T-cell (primary cell): ENCODE measurements around the gene CHRNB2. TPM values are rescaled to one million over a fixed set of nuclear protein-coding genes. Genes with fewer than 3 reads are reported as not detected.

Experiments
- ATAC-seq, 4 experiments: fragments of 200-7000 bp in 3 of 4; fragments of 150-1000 bp in 1 of 4; cut with Tn5 transposase; replicated peaks in 1 of 4; 1 replicate in 3 of 4; 2 replicates in 1 of 4; pipeline ENCODE4 v1.10.0; 2021; ENCODE audit warnings: moderate library complexity in 3 of 4, mild to moderate bottlenecking in 2 of 4, moderate number of reproducible peaks in 1 of 4
- CTCF ChIA-PET, 2 donors: fragments of 300-600 bp; sonication (Branson Sonifier 250); formaldehyde crosslinking; loops; one replicate each; lab custom pipeline; 2022; ENCODE audit warnings: antibody characterized with exemption in 2 of 2; lab: Charles Lee
- POLR2A ChIA-PET, 2 donors: fragments of 300-600 bp; sonication (Branson Sonifier 250); formaldehyde crosslinking; loops; one replicate each; lab custom pipeline; 2022; ENCODE audit warnings: antibody characterized with exemption in 2 of 2; lab: Charles Lee
- DNase-seq, 35 experiments: peaks; one replicate each; pipeline versions ENCODE4 v3.0.0 to v3.0.0-alpha.2; 2013 to 2023
- H3K27ac ChIP-seq: one replicate; pipeline ENCODE4 v1.5.1; 2013; ENCODE audit warnings: low read length
- H3K27me3 ChIP-seq, 2 experiments: replicated peaks in 1 of 2; 1 replicate in 1 of 2; 2 replicates in 1 of 2; pipeline versions ENCODE4 v1.6.1 to v1.7.0; 2013; ENCODE audit warnings: low read length in 1 of 2, mixed read lengths in 1 of 2; ENCODE audit not compliant: control insufficient read depth in 2 of 2, insufficient read depth in 2 of 2; ENCODE audit errors: extremely low read depth in 1 of 2
- H3K36me3 ChIP-seq, 2 donors: 1 replicate in 1 of 2; 2 replicates in 1 of 2; pipeline versions ENCODE4 v1.6.1 to v1.7.0; 2013; ENCODE audit warnings: low read length in 1 of 2; ENCODE audit not compliant: control insufficient read depth in 2 of 2, insufficient read depth in 1 of 2; ENCODE audit errors: extremely low read depth in 1 of 2
- H3K4me1 ChIP-seq, 2 experiments: 1 replicate in 1 of 2; 2 replicates in 1 of 2; pipeline versions ENCODE4 v1.6.1 to v1.7.0; 2013; ENCODE audit warnings: low read length in 2 of 2, mixed read lengths in 1 of 2; ENCODE audit not compliant: insufficient read depth in 2 of 2, control insufficient read depth in 1 of 2; ENCODE audit errors: extremely low read depth in 1 of 2
- H3K4me3 ChIP-seq, 2 donors: 1 replicate in 1 of 2; 2 replicates in 1 of 2; pipeline versions ENCODE4 v1.5.1 to v1.7.0; 2013; ENCODE audit warnings: mild to moderate bottlenecking in 2 of 2, low read length in 1 of 2, moderate library complexity in 1 of 2; ENCODE audit not compliant: control insufficient read depth in 1 of 2; ENCODE audit errors: extremely low read depth in 1 of 2
- H3K9me3 ChIP-seq: 2 replicates; pipeline ENCODE4 v1.7.0; 2013
- H3K27ac Mint-ChIP-seq, 2 donors: one replicate each; pipeline ENCODE4 v1.8.0; 2020 to 2021; ENCODE audit warnings: mild to moderate bottlenecking in 2 of 2, mixed read lengths in 2 of 2
- H3K27me3 Mint-ChIP-seq, 2 donors: one replicate each; pipeline ENCODE4 v1.8.0; 2021 to 2022; ENCODE audit warnings: mixed read lengths in 2 of 2
- H3K36me3 Mint-ChIP-seq: one replicate; pipeline ENCODE4 v1.8.0; 2021; ENCODE audit warnings: mixed read lengths
- H3K4me1 Mint-ChIP-seq, 3 donors: one replicate each; pipeline ENCODE4 v1.8.0; 2020 to 2022; ENCODE audit warnings: mixed read lengths in 3 of 3, mild to moderate bottlenecking in 1 of 3
- H3K4me3 Mint-ChIP-seq, 3 donors: one replicate each; pipeline ENCODE4 v1.8.0; 2020 to 2022; ENCODE audit warnings: mild to moderate bottlenecking in 3 of 3, mixed read lengths in 3 of 3, moderate library complexity in 3 of 3
- H3K9me3 Mint-ChIP-seq, 3 donors: one replicate each; pipeline ENCODE4 v1.8.0; 2020 to 2022; ENCODE audit warnings: mixed read lengths in 3 of 3
- WGBS: methylation state at CpG from one replicate; pipeline ENCODE4 v1.1.5; 2013; ENCODE audit warnings: missing lambda C conversion rate; ENCODE audit not compliant: insufficient coverage; 5-methylcytosine and 5-hydroxymethylcytosine counted together
- total RNA-seq, 35 experiments: library from RNA in 6 of 35; stranded (reverse) in 6 of 35; fragments of 120-200 nt in 1 of 35; gene quantifications; one replicate each; pipeline versions ENCODE4 v1.2.1 to v1.2.4 and lab custom pipeline; 2013 to 2026

The CHRNB2 gene
- total RNA-seq, 5 donors from 2014 or later (not counting 1 experiment from before 2014, with no cell fraction given) = 0.15 TPM; not detected in 4

GRCh38 chr1:154551474-154551873 lies 16.1 kb upstream of the CHRNB2 start:
- peaks cover 68% of the 10 kb centered on the region for H3K36me3 Mint-ChIP-seq
- ChIA-PET POLR2A (no interaction called here), CTCF (no interaction called here)
- Histone ChIP-seq H3K4me1 (peaks cover 4 to 9% of the 10 kb centered on the region in 2 experiments), H3K27me3 (no peaks in the 10 kb centered on the region), H3K9me3 (no peaks in the 10 kb centered on the region), H3K36me3 (peaks cover 23 to 75% of the 10 kb centered on the region in 2 donors), H3K4me3 (no peak overlapping the region), H3K27ac (no peak overlapping the region)
- H3K27ac Mint-ChIP-seq = no peak overlapping the region
- DNase-seq (no peak), ATAC-seq (no peak)
- H3K4me3 Mint-ChIP-seq = no peak overlapping the region
- no peaks in the 10 kb centered on the region for H3K27me3 Mint-ChIP-seq
- H3K4me1 Mint-ChIP-seq = peaks cover 25 to 49% (median 41%) of the 10 kb centered on the region in 3 donors
- no peaks in the 10 kb centered on the region for H3K9me3 Mint-ChIP-seq
- 100% methylated on average over 2 of the region's 4 CpGs for WGBS

DNA sequence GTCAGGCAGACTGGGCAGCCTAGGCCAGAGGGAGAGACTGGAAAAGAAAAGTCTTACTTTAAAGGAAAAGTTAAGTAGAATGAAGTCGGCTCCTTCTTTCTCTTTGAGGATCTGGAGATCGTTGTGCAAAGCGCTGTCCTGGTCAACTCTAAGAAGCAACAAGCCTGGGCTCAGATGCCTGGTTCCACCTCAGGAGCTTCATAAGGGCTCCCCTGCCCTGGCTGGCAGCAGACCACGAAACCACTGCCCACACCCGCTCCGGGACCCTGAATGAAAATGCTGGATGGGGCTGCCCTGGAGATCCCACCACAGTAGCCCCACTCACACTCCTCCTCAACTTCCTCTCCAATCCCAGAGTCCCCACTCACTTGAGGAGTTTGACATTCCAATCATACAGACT lies 15.5 kb upstream of the CHRNB2 start:
- no peak for ATAC-seq
- H3K36me3 Mint-ChIP-seq = peaks cover 69% of the 10 kb centered on the region
- Histone ChIP-seq H3K36me3 (peaks cover 23 to 75% of the 10 kb centered on the region in 2 donors), H3K4me1 (peaks cover 8 to 14% of the 10 kb centered on the region in 2 experiments), H3K9me3 (no peaks in the 10 kb centered on the region), H3K4me3 (no peak overlapping the region), H3K27me3 (no peaks in the 10 kb centered on the region), H3K27ac (no peak overlapping the region)
- CTCF ChIA-PET = interaction anchor here in 1 of 2 donors (0.7 kb wide), 1 partner anchor 12 kb away, joined by 3 read pairs; no protein-coding TSS in a partner anchor
- POLR2A ChIA-PET = no interaction called here
- no peak overlapping the region for H3K27ac Mint-ChIP-seq
- no peak overlapping the region for H3K4me3 Mint-ChIP-seq
- H3K9me3 Mint-ChIP-seq = no peaks in the 10 kb centered on the region
- H3K27me3 Mint-ChIP-seq = no peaks in the 10 kb centered on the region
- peaks cover 31 to 54% (median 46%) of the 10 kb centered on the region in 3 donors for H3K4me1 Mint-ChIP-seq
- WGBS = 89% methylated on average over 6 of the region's 6 CpGs
- no peak for DNase-seq

DNA sequence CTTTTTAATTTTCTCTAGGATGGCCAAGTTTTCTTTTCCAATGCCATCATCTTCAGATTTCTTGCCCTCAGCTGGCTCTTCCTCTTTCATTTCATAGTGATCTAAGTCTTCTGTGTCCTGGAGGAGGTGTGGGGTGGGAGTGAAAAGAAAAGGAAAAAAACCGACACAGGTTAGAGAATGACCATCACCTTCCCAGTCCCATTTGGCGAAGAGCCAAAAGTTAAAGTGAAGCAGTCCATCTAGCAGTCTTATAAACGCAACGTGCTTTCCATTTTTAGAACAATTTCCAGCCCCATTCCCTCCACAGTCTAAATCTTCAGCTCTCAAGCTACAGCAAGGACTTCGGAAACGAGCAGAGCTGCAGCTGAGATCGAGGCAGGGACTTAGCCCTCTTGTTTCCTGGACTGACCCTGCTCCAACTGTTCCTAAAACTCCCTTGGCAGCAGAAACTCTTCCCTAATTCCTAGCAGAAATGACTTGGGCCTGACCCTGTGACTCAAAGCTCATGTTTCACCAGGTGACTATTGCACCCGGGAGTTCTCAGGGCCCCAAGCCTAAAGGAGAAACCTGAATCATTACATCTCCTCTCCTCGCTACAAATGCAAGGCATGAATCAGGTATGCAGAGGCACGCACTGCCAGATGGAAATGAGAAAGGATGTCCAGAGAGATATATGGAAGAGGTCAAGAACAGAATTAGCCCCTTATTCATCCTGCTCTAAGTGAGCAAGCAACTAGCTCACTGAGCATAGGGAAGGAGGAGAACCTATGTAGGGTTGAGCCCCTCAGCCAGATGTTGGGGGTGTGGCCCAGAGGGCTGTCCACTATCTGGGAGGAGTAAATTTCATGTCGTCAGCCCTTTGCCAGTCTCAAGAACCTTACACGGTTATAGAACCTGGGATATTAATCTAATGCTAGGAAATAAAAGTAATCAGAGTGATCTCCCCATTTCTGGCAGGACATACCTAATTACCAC lies 14.2 kb upstream of the CHRNB2 start:
- Mint-ChIP-seq H3K27ac (no peak overlapping the region), H3K4me3 (no peak overlapping the region), H3K9me3 (no peaks in the 10 kb centered on the region), H3K36me3 (peaks cover 69% of the 10 kb centered on the region), H3K4me1 (peaks cover 40 to 64% (median 54%) of the 10 kb centered on the region in 3 donors), H3K27me3 (no peaks in the 10 kb centered on the region)
- ATAC-seq (no peak), DNase-seq (no peak)
- H3K36me3 ChIP-seq = peaks cover 23 to 75% of the 10 kb centered on the region in 2 donors
- peaks cover 15 to 24% of the 10 kb centered on the region in 2 experiments for H3K4me1 ChIP-seq
- no peaks in the 10 kb centered on the region for H3K27me3 ChIP-seq
- no peak overlapping the region for H3K27ac ChIP-seq
- WGBS = 90% methylated on average over 6 of the region's 12 CpGs
- ChIA-PET POLR2A (interaction anchor here in 1 of 2 donors (0.5 to 0.6 kb wide), 2 partner anchors 227 to 279 kb away, joined by 3 read pairs; no protein-coding TSS in a partner anchor), CTCF (interaction anchor here (0.6 to 1.4 kb wide), 3 partner anchors 73 to 282 kb away, joined by 3 read pairs; no protein-coding TSS in a partner anchor)
- no peaks in the 10 kb centered on the region for H3K9me3 ChIP-seq
- H3K4me3 ChIP-seq = no peak overlapping the region

DNA sequence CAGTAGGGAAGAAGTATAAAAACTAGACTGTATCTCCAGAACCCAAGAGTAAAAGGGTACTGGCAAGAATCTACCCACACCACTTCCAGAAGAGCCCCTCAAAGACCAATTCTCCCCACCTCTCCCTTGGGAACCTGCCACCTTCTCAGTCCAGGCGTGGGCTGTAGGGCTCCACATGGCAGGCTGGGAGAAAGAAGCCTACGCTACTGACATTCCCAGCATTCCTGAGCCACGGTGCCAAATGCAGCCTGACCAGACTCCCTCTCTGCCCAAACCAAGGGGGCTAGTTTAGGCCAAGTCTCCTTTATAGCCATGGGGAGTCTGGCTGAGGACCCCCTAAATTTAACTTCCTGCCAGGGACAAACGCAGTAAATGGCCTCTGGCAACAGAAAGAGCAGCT lies 11.2 kb upstream of the CHRNB2 start:
- Mint-ChIP-seq H3K27ac (peak overlapping the region; percentile 58 to 92), H3K27me3 (no peaks in the 10 kb centered on the region), H3K4me3 (peak overlapping the region; percentile 86 to 90 (median 89)), H3K36me3 (peaks cover 45% of the 10 kb centered on the region), H3K9me3 (no peaks in the 10 kb centered on the region), H3K4me1 (peaks cover 36 to 43% (median 40%) of the 10 kb centered on the region in 3 donors)
- H3K27me3 ChIP-seq = no peaks in the 10 kb centered on the region
- 61% methylated on average over 2 of the region's 4 CpGs for WGBS
- POLR2A ChIA-PET = no interaction called here
- H3K36me3 ChIP-seq = peaks cover 21 to 48% of the 10 kb centered on the region in 2 donors
- no peak for ATAC-seq
- H3K9me3 ChIP-seq = no peaks in the 10 kb centered on the region
- no peak overlapping the region for H3K4me3 ChIP-seq
- peak overlapping the region; percentile 26 for H3K27ac ChIP-seq
- H3K4me1 ChIP-seq = peaks cover 19 to 33% of the 10 kb centered on the region in 2 experiments
- DNase-seq = no peak
- CTCF ChIA-PET = interaction anchor here (0.6 to 0.7 kb wide), 3 partner anchors 76 to 988 kb away, joined by 3 to 7 read pairs (median 3); no protein-coding TSS in a partner anchor

GRCh38 chr1:154557248-154557938 lies 10.2 kb upstream of the CHRNB2 start:
- H3K4me3 Mint-ChIP-seq = peak overlapping the region; percentile 86 to 90 (median 89)
- H3K9me3 ChIP-seq = no peaks in the 10 kb centered on the region
- DNase-seq = peak in 2 of 35 experiments; percentile 11 to 20
- peaks cover 35% of the 10 kb centered on the region for H3K36me3 Mint-ChIP-seq
- POLR2A ChIA-PET = no interaction called here
- peaks cover 36 to 43% (median 39%) of the 10 kb centered on the region in 3 donors for H3K4me1 Mint-ChIP-seq
- H3K27ac ChIP-seq = peak overlapping the region; percentile 56
- H3K27me3 Mint-ChIP-seq = no peaks in the 10 kb centered on the region
- no peaks in the 10 kb centered on the region for H3K27me3 ChIP-seq
- peaks cover 19 to 33% of the 10 kb centered on the region in 2 experiments for H3K4me1 ChIP-seq
- WGBS = 7% methylated on average over 4 of the region's 7 CpGs
- H3K36me3 ChIP-seq = peaks cover 12 to 38% of the 10 kb centered on the region in 2 donors
- CTCF ChIA-PET = no interaction called here
- H3K9me3 Mint-ChIP-seq = no peaks in the 10 kb centered on the region
- no peak for ATAC-seq
- peak overlapping the region; percentile 91 to 92 for H3K27ac Mint-ChIP-seq
- peak overlapping the region; percentile 74 to 89 for H3K4me3 ChIP-seq
